Thyroid gland (tissue), 4 donors: Measurements from ENCODE around the gene HIC1.

ENCODE experiments used
- POLR2A ChIP-seq, 2 donors: fragments of 450-650 bp; IDR thresholded peaks; one replicate each; pipeline ENCODE4 v1.6.1; 2017; ENCODE audit warnings: antibody characterized with exemption in 2 of 2, mild to moderate bottlenecking in 2 of 2, moderate library complexity in 1 of 2
- TF ChIP-seq, protein P1 (sequence below), 6 experiments: fragments of 200-600 bp in 3 of 6; fragments of 450-650 bp in 3 of 6; sonication (generic) in 3 of 6; IDR thresholded peaks; one replicate each; pipeline ENCODE4 v1.5.1; 2016 to 2019; ENCODE audit warnings: antibody characterized with exemption in 6 of 6, mild to moderate bottlenecking in 2 of 6, inconsistent platforms in 1 of 6, moderate library complexity in 1 of 6

DNA sequence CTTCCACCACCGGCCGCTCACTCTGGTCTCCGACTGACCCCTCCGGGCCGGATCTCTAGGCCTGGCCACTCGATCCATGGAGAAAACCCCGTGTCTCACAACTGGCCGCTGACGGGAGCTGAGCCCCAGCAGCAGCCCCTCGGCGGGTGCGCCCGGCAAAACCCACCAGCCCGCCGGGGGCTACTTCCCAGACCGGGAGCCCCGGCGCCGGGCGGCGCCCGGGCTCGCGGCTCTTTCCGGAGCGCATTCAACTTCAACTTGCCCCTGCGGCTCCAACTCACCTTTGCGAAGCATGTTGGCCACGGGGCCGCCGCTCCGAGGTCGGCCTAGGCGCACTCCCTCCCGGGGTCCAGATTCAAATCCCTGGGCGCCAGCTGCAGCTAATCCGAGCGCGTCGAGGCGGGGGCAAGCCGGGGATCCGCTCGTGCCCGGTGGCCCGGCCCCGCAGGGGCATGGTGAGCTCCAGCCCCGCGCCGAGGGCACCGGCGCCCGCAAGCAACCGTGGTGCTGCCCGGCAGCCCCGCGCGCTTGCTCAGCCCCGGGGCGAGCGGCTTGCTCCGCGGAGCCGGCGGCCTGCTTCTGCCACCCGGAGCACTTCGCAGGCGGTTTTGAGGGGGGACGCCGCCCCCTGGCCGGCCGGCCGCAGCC lies 30.2 kb upstream of the HIC1 start:
- TF ChIP-seq, protein P1, sequence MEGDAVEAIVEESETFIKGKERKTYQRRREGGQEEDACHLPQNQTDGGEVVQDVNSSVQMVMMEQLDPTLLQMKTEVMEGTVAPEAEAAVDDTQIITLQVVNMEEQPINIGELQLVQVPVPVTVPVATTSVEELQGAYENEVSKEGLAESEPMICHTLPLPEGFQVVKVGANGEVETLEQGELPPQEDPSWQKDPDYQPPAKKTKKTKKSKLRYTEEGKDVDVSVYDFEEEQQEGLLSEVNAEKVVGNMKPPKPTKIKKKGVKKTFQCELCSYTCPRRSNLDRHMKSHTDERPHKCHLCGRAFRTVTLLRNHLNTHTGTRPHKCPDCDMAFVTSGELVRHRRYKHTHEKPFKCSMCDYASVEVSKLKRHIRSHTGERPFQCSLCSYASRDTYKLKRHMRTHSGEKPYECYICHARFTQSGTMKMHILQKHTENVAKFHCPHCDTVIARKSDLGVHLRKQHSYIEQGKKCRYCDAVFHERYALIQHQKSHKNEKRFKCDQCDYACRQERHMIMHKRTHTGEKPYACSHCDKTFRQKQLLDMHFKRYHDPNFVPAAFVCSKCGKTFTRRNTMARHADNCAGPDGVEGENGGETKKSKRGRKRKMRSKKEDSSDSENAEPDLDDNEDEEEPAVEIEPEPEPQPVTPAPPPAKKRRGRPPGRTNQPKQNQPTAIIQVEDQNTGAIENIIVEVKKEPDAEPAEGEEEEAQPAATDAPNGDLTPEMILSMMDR (IDR thresholded peaks at IDR 0.05) = no peak
- no peak for TF ChIP-seq POLR2A (IDR thresholded peaks at IDR 0.05)
